ENCODE results near the gene CCDC188.

- TF ChIP-seq CTCF (conservative IDR thresholded peaks at IDR 0.05) (no peak), EZH2 (IDR thresholded peaks at IDR 0.05; ENCODE audit: low read depth) (no peak)
Measured at GRCh38 chr22:20183823-20184222, 33.0 kb upstream of the CCDC188 start.
